HG02623 (cell line): ENCODE data around the gene CDC25B.

ENCODE experiments used
- ATAC-seq: cut with Tn5 transposase; IDR thresholded peaks from one replicate; pipeline ENCODE4 v1.9.1; 2021; ENCODE audit warnings: moderate library complexity; ENCODE audit not compliant: unreplicated experiment

The CDC25B gene

DNA sequence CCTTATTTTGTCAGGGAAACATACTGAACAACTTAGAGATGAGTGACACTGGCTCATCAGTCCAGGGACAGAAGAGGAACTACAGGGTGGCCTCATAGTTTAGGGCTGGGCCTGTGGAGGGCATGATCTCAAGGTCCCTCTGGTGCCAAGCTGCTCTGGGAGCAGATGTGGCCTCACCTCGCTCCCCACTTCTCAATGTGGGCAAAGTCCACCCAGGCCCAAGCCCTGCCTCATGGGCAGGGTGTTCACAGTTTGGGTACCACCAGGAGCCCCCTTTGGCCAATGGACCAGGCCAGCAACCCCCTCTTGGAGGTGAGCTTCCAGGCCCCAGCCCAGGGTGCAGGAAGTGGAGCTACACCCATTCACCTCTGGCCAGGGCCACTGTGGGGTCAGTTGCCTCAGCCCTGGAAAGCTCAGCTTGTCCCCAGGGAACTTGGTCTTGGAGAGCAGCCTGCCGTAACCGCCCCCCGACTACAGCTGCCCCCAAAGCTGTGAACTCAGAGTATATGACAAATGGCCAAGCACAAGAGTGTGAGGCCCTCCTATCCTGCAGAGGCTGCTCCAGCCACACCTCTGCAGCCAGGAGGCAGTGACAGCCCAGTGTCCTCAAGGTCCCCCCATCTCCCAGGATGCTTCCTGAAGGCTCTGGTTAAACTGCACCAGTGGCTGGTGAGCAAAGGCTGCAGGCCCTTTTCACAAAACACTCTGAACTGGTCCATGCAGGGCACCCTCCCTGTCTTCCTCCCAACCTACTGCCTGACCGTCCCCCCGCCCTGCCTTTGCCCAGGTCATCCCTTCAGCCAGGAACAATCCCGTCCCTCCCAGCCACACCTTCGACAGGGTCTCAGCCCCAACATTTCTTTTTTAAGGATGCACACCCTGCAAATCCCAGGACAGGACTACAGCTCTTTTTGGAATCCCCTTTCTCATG, 32.2 kb upstream of the CDC25B start:
- ATAC-seq = no peak

DNA sequence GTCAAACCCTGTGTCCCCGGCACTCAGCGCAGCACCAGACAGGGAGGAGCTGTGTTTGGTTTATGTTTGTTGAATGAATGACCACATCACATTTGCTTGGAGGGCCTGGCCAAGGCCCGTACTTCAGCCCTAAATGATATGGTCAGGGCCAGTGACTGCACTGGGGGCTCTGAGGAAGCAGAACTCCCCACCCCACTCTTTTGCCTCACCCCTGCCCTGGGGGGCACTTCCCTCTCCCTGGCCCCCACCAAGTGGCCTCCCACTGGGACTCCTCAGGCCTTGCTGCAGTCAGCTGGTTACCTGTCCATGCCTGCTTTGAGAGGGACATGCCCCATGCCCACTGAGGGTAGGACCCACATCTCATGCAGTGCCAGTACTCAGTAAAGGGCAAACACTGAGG, 31.5 kb upstream of the CDC25B start:
- no peak for ATAC-seq

DNA sequence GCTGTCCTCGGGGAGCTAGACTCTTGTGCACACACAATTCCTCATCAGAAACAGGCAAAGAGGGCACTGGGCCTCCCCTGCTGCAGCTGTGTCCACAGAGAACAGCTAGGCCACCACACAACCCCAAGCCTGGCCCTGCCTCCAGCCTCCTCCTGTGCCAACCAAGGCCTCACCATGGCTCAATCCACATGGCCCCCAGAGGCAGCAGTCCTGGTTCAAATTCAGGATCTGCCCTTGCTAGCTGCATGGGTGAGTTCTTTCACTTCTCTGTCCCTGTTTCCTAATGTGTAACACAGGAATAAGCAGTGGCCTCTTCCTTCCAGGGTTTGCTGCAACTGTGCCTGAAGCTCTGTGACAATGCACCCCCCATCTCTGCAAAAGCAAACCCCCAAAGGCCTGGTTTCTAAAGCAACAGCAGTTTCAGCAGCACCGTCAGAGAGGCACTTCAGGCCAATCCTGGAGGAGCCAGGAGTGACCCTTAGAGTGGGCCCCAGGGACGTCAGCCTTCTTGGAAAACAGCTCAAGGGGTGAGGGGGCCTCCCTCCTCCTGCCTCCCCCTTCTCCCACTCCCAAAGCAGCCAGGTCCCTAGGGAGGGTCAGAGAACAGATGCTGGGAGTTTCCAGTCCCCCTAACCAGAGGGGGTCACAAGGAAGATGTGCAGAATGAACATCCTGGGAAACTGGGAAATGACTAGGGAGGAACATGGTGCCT, 30.8 kb upstream of the CDC25B start:
- ATAC-seq = no peak

DNA sequence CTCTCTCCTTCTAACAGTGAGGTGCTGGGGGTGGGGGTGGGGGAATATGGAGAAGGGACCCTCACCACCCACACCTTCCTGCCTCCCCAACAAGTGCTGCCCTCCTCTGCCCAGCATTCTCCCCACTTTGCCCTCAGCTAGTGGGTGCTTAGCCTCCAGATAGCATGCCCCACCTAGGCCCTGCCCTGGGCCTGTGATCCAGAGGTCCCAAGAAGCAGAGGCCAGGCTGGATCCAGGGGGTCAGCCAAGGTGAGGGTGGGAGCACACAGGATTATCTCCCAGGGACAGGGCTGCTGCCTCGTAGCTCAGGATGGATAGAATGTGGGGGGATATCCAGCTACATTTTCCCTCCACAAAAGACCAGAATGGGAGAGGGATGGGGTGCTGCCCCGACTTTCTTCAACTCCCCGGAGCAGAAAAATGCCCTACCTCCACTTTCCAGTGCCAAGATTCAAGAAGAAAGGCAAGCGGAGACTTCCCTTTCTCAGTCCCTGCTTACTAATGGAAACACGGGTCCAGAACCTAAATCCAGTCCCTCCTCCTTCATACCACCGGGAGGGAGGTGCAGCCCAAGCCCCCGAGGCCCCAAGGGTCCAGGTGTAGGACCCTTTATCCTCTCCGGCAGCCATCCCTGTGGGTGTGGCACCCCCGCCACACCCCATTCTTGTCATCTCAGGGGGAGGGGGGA, 29.5 kb upstream of the CDC25B start:
- ATAC-seq = no peak

DNA sequence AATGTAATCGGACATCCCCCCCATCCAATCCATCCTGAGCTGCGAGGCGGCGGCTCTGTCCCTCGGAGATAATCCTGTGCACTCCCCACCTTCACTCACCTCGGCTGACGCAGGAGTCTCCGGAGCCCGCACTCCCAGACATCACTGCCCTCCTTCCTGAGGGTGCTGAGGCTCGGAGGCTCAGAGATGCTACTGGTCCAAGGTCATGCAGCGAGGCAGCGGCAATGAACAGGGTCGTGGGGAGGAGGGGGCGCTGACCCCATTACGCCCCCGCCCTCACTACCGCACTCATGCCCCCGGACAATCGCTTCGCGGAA, 29.0 kb upstream of the CDC25B start:
- ATAC-seq = no peak

DNA sequence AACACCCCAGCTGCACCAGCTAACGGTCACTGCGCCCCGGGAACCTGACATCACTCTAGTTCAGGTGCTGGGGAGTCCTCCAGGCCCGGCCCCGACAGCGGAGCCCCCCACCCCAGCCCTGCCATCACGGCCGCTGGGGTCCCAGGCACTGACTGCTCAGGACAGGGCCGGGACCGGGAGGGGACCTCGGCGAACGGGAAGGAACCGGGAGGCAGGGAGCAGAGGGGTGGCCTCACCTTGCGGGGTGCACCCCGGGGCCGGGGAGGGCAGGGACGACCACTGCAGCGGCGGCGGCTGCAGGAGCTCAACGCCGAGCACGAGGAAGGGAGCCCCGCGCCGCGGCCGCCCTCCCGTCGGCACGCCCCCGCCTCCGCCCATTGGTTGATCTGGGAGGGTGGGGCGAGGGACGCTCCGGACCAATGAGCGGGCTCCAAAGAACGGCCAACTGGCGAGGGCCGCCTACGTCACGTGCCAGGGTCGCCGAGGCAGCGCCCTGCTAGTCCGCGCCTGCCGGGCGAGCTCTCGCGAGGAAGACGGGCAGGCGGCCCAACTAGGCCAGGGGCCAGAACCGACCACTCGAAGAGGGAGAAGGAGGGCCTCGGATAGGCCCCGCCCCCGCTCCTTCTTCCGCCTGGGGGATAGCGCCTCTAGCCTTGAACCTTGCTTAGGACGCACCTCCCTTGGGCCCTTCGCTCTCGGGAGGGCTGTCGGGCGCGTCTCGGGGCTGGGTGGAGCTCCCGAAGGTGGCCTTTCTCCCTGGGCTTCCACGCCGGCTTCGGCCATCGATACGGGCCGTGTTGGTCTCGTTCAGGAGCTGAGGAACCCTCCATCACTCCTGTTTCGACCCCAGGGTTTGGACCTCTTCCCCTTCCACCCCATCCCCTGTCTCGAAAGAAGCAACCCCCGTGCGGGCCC, 28.4 kb upstream of the CDC25B start, which contains the start of gene ADISSP:
Gene ADISSP (minus strand): TSS at position 327 of the 915 bp plus-strand sequence. CDS start 7,653 bp downstream, outside the sequence.
- ATAC-seq = peak; percentile 92

DNA sequence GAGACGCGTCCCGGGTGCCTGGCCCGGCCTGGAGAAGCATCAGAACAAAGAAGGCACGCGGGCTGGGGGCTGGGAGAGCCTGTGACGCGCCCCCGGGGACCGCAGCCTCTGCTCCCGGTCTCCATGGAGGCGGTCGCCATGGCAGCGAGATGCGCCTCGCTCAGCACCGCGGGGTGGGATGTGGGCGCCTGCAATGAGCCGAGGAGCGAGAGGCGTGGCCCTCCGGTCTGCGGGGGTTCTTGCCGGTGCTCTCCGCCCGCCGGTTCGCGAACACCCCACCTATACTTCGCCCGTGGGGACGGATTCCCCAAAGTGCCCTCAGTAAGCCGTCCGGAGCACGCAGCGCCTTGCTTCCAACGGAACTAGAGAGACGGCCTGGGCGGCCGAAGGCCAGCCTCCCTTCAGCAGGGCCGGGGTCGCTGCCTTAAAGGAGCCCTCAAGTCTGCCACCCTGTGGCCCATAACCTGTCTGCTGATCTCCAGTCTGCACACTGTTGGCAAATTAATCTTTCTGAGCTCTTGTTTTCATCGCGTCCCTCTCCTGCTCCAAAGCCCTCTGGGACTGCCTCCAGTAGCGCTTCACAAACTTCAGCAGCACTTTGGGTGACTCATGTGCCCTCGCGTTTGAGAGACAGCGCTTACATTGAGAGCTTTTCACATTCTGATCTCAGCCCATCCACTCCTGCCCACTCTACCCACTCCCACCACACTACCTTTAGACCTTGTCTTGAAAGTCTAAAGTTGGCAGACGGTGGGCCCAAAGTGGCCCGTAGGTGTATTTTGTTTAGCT, 27.6 kb upstream of the CDC25B start:
- no peak for ATAC-seq

DNA sequence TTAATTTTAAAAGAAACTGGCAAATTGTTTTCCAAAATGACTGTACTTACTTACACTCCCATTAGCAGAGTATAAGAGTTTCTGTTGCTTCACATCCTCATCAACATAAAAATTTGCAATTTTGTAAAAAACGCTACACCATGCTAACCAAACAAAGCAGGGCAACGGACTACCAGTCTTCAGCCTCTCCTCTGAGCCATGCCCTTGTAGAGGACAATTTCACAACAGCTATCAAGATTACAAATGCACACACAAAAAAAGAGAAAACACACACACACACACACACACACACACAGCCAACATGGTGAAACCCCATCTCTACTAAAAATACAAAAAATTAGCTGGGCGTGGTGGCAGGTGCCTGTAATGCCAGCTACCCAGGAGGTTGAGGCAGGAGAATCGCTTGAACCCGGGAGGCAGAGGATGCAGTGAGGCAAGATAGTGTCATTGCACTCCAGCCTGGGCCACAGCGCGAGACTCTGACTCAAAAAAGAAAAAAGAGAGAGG, 24.5 kb upstream of the CDC25B start:
- ATAC-seq = no peak

DNA sequence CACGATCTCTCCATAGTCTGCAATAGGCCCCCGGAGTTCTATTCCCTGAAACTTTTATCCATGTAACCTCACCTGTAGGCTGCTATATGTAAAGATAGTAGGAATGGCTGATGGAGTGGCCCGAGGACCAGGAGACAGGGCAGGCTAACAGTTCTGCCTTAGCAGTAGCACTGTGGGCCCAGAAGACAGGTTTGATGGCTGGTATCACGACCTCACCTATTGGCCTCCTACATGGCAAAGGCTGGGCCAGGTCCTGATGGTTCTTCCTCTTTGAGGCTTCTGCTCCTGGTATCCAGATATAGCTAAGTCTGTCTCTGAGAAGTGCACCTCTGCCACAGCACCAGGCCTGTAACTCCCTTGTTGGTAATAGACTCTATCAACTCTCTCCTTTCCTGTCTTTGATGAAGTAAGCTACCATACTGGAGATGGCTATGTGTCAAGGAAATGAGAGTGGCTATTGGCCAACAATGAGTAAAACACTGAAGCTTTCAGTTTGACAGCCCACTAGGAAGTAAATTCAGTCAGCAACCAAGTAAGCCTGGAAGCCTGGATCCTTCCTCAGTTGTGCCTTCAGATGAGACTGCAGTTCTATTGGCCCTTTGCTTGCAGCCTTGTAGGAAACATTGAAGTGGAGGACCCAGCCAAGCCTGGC, 20.5 kb upstream of the CDC25B start:
- ATAC-seq = no peak

DNA sequence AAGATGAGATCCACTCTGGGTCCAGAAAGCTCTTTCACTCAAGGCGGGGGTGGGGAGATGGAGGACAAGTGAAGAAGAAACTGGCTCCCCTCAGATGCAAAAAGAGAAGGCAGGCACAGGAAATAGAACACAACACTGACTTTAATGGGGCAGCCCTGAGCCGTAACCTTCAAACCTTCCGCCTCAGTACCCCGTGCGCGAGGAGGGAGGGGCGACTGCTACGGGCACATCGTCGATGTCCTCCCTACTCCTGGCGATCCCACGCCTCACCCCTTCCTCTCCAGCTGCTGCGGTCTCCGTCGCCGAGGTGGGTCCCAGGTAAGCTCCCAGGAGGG, 18.8 kb upstream of the CDC25B start:
- no peak for ATAC-seq

DNA sequence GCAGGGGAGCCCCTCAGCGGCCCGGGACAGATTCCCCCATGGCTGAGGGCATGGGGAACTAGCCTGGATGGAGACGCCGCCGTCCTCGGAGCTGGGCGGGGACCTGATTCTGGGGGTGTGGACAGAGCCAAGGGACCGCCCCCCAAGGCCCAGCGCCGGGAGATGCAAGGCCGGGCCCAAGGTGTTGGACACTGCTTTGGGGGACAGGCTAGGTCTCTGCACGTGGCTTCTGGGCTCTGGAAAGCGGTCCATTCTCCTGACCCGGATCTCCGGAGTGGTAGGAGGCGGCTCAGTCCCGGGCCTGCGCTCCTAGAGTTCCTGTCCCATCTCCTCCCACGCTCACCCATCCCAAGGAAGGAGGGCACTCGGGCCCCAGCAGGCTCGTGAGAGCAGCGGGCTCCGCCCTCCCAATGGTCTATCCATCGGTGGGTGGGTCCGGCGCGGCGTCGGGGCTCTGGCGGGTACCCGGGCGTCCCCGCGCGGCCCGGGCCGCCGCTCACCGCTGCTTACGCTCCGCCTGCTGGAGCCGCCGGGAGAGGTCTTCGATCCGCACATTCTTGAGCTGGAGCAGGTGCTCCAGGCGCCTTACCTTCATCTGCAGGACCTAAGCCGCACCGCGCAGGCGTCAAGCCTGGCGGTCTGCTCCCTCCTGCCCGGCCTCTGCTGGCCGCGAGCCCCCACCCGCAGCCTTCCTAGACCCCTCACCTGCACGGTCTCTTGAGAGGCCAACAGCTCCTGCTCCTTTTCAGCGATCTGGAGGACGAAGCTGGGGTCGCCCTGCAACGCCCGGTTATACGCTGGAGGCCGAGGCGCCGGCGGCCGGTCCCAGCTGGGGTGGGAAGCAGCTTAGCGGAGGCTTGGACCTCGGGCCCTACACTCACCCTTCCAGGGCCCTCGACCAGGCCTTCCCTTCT, 18.1 kb upstream of the CDC25B start:
- no peak for ATAC-seq

DNA sequence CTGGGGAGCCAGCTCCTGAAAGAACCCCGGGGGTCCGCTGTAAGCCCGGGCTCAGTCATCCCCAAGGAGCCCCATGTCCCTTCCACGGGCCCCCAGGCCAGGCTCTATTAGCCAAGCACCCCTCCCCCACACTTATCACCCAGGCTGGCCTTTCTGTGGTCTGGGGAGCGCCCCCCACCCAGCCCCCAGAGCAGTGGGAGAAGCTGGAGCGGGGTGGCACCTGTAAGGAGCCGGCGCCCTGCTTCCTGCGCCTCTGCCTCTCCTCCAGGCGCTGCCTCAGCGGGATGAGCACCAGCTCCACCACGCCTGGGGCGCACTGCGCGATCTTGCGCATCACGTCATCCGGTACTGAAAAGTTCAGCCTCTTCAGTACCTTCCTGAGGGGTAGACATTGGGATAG, 17.1 kb upstream of the CDC25B start:
- no peak for ATAC-seq

DNA sequence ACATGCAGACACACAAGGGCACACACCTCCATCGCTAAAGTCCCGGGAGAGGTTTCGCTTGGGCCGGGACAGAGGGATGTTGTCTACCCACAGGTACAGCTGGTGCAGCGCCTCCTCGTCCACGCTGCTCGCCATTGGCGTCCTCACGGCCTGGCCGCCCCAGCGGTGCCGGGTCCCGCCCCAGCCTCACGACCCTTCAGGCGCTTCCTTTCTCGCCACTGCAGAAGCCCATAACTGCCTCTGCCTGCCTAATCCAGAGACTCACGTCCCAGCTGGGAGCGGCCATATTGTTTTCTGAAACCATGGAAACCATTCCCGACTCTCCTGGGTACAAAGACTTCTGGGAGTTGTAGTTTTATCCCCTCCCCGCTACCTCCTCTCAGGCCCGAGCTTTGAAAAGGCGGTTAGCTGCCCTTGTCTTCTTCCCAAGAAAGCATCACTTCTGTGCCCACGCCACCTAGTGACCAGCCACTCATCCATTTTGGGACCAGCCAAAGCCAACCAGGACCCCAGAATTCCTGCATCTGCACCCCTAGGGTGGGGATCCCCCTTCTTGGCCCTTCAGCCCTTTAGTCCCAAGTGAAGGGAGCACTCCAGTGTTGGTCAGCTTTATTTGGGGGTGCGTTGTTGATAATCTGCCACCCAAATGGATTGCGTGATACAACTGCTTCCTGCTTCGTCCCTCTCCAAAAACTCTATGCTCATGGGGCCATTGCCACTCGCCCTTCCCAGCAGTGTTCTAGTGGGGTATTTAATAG, 14.8 kb upstream of the CDC25B start, which contains the start of gene SPEF1:
Gene SPEF1 (minus strand): TSS at position 296 of the 758 bp plus-strand sequence. CDS start 161 bp downstream, at position 135.
- ATAC-seq = no peak

DNA sequence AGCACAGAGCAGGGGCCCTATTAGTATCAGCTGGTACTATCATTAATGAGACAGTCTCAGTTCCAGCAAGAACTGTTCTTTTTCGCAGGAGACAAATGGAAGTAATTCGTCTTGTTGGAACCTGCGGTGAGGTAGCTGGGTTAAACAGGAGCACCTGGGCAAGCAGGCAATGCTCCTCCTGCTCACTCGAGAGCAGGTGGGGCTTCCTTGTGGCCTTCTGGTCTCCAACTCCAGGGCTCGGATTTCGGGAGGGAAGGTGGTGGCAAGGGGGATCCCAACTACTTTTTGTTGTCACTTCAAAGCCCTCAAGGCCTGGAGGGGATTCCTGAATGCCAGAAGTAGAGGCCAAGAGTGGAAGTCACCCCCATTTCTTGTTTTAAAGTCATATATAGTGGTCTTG, 13.5 kb upstream of the CDC25B start:
- no peak for ATAC-seq

DNA sequence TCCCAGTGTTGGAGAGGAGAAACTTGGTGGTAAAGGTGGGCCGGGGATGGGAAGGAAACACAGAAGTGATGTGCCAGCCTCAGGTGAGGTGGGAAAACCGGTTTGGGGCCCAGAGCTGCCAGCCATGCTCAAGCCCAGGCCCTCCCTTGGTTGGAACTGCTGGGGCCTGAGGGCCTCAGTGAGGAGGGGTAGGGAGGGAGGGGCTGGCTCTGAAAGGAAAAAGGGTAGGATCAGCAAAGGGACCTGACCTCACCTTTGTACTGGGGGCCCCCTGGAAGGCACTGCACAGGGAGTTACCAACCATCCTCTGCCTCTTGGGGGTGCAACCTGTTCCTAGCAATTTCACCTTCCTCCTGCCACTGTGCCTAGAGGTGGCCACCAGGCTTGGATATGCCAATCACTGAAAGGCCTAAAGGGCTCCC, 13.0 kb upstream of the CDC25B start:
- ATAC-seq = no peak

DNA sequence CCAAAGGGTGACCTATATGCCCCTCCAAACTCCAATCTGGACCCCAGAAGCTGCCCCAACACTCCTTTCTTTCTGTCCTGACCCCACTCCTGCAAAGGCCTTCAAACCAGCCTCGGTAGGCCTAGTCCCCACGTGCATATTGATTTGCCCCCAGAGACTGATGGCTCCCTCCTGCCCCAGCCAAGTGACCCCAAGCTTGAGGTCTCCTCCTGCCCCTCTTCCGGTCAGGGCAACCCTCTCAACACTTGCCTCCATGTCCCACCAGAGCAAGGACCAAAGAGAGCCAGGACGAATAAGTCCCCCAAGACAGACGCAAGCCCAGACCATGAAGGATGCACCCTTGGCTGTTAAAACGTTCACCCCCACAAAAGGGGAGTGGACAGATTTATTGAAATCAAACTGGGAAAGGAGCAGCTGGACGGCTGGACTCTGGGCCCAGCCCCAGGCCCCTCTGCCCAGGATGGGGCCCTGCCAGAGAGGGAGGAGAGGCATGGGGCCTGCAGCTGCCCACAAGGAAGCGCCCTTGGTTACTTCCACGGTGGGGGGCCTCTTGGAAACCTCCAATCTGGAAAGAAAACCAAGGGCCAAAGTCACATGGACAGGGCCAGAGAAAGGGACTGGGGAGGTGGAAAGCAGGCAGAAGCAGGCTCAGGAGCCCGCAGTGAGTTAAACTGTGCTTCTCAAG, 12.5 kb upstream of the CDC25B start:
- ATAC-seq = no peak
